Hepatocyte (in vitro differentiated cells): ENCODE data around the gene ITGB2.

Experiments used
- EZH2 ChIP-seq: fragments of 200-600 bp; sonication (generic); IDR thresholded peaks from 2 replicates; pipeline ENCODE4 v1.6.1; 2016; ENCODE audit warnings: antibody characterized with exemption, mild to moderate bottlenecking, borderline replicate concordance
- TF ChIP-seq, protein P1 (sequence below): fragments of 200-600 bp; sonication (generic); IDR thresholded peaks from 2 replicates; pipeline ENCODE4 v1.5.1; 2016; ENCODE audit warnings: antibody characterized with exemption, mild to moderate bottlenecking; ENCODE audit not compliant: poor library complexity

DNA sequence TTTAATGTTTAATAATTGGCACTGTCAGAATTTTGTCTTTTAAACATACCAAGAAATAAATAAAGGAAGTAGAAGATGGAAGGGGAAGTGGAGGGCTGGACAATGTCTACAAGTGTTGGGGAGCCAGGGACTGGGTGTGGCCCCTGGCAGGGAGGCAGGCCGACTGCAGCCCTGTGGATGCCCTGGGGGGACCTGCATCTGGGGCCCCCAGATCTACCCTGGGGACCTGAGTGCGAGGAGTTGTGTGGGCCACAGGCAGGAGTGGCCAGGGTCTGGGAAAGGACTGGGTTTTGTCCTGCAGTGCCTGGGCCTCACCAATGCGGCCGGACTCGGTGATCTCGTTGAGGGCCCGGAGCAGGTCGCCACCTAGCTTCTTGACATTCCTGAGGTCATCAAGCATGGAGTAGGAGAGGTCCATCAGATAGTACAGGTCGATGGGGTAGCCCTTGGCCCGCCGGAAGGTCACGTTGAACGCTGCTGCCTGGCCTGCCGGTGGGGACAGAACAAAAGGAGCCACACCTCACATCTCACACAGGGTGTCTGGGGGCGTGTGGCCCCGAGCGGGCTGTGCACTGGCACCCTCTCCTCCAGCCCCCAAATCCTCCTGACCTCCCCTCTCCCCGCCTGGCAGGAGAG is 17.5 kb downstream of the ITGB2 start:
- TF ChIP-seq, protein P1, sequence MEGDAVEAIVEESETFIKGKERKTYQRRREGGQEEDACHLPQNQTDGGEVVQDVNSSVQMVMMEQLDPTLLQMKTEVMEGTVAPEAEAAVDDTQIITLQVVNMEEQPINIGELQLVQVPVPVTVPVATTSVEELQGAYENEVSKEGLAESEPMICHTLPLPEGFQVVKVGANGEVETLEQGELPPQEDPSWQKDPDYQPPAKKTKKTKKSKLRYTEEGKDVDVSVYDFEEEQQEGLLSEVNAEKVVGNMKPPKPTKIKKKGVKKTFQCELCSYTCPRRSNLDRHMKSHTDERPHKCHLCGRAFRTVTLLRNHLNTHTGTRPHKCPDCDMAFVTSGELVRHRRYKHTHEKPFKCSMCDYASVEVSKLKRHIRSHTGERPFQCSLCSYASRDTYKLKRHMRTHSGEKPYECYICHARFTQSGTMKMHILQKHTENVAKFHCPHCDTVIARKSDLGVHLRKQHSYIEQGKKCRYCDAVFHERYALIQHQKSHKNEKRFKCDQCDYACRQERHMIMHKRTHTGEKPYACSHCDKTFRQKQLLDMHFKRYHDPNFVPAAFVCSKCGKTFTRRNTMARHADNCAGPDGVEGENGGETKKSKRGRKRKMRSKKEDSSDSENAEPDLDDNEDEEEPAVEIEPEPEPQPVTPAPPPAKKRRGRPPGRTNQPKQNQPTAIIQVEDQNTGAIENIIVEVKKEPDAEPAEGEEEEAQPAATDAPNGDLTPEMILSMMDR, result no peak
- no peak for TF ChIP-seq EZH2
